ENCODE data around the gene WDSUB1.
A peak's percentile ranks its signal among the peaks of the same experiment; 100 is the strongest.

Gene WDSUB1

GRCh38 chr2:159225025-159226016 lies 61.2 kb downstream of the WDSUB1 start:
- DNase-seq (ENCODE audit: low spot score), result no peak

- DNase-seq (ENCODE audit: low spot score), result no peak
These were observed 62.3 kb downstream of the WDSUB1 start for GRCh38 chr2:159224061-159224813.

GRCh38 chr2:159219394-159219998 lies 67.0 kb downstream of the WDSUB1 start:
- DNase-seq (ENCODE audit: low spot score), result no peak

- no peak for DNase-seq (ENCODE audit: low spot score)
These were observed 68.1 kb downstream of the WDSUB1 start for GRCh38 chr2:159218389-159218788.

GRCh38 chr2:159217676-159218075 lies 68.8 kb downstream of the WDSUB1 start:
- DNase-seq (ENCODE audit: low spot score), result no peak

GRCh38 chr2:159215116-159215515 lies 71.4 kb downstream of the WDSUB1 start:
- no peak for DNase-seq (ENCODE audit: low spot score)

- no peak for DNase-seq (ENCODE audit: low spot score)
These were observed 72.1 kb downstream of the WDSUB1 start for GRCh38 chr2:159214325-159214865.

- DNase-seq (ENCODE audit: low spot score), result no peak
These were observed 73.2 kb downstream of the WDSUB1 start for GRCh38 chr2:159213296-159213695.

GRCh38 chr2:159211447-159212396 lies 74.8 kb downstream of the WDSUB1 start:
- no peak for DNase-seq (ENCODE audit: low spot score)

- peak; percentile 69 for DNase-seq (ENCODE audit: low spot score)
These were observed 76.9 kb downstream of the WDSUB1 start for GRCh38 chr2:159209341-159210306.

- DNase-seq (ENCODE audit: low spot score), result no peak
These were observed 78.1 kb downstream of the WDSUB1 start for GRCh38 chr2:159208438-159208837.

- no peak for DNase-seq (ENCODE audit: low spot score)
These were observed 79.6 kb downstream of the WDSUB1 start for GRCh38 chr2:159206736-159207380.

GRCh38 chr2:159204381-159205144 lies 81.9 kb downstream of the WDSUB1 start:
- no peak for DNase-seq (ENCODE audit: low spot score)

- DNase-seq (ENCODE audit: low spot score), result no peak
These were observed 83.9 kb downstream of the WDSUB1 start for GRCh38 chr2:159202568-159203071.

- peak; percentile 36 for DNase-seq (ENCODE audit: low spot score)
These were observed 85.0 kb downstream of the WDSUB1 start for GRCh38 chr2:159201360-159202063.

GRCh38 chr2:159200498-159200897 lies 86.0 kb downstream of the WDSUB1 start:
- no peak for DNase-seq (ENCODE audit: low spot score)

- DNase-seq (ENCODE audit: low spot score), result no peak
These were observed 86.6 kb downstream of the WDSUB1 start for GRCh38 chr2:159199761-159200465.

Data from CD4-positive, alpha-beta T cell treated with Interleukin-6 at 100 ng/mL for 8 hours (primary cell).